Measurements from ENCODE around the gene PROSER1.
A peak's percentile ranks its signal among the peaks of the same experiment; 100 is the strongest.
"Not testable (repeated sequence)": the region's sequence is repeated elsewhere in the genome, so short reads cannot be mapped to it uniquely, and the experiment has no call there.

The PROSER1 gene

GRCh38 chr13:39037880-39038568 lies at the start of gene PROSER1, which contains the start of gene NHLRC3:
TSS of gene PROSER1 (minus strand) at chr13:39038089. CDS start at chr13:39037242, 847 bp downstream.
TSS of gene NHLRC3 (plus strand) at chr13:39038456. CDS start at chr13:39038640, 184 bp downstream.
- H3K27ac ChIP-seq = peak within 1 kb of the TSS; percentile 55 to 98 (median 88)
- peak within 1 kb of the TSS; percentile 53 to 98 (median 92) for H3K4me3 ChIP-seq

GRCh38 chr13:39086251-39086945 lies 48.5 kb upstream of the PROSER1 start:
- not testable (repeated sequence) for H3K27ac ChIP-seq, H3K4me3 ChIP-seq

- no peak overlapping the region for H3K27ac ChIP-seq
- H3K4me3 ChIP-seq = no peak overlapping the region
These were observed 36.1 kb upstream of the PROSER1 start for GRCh38 chr13:39073983-39074382.

- Histone ChIP-seq H3K4me3 (no peak overlapping the region), H3K27ac (no peak overlapping the region)
These were observed 35.0 kb upstream of the PROSER1 start for GRCh38 chr13:39072842-39073241.

- Histone ChIP-seq H3K27ac (no peak overlapping the region), H3K4me3 (no peak overlapping the region)
These were observed 24.1 kb upstream of the PROSER1 start for GRCh38 chr13:39062004-39062403.

GRCh38 chr13:39058040-39058439 lies 20.2 kb upstream of the PROSER1 start:
- Histone ChIP-seq H3K4me3 (no peak overlapping the region), H3K27ac (no peak overlapping the region)

GRCh38 chr13:39056018-39056417 lies 18.1 kb upstream of the PROSER1 start:
- Histone ChIP-seq H3K4me3 (no peak overlapping the region), H3K27ac (no peak overlapping the region)

- Histone ChIP-seq H3K27ac (no peak overlapping the region), H3K4me3 (no peak overlapping the region)
These were observed 16.2 kb upstream of the PROSER1 start for GRCh38 chr13:39054112-39054511.

GRCh38 chr13:39052944-39053343 lies 15.1 kb upstream of the PROSER1 start:
- Histone ChIP-seq H3K27ac (no peak overlapping the region), H3K4me3 (no peak overlapping the region)

GRCh38 chr13:39051157-39051556 lies 13.3 kb upstream of the PROSER1 start:
- H3K27ac ChIP-seq = no peak overlapping the region
- no peak overlapping the region for H3K4me3 ChIP-seq

GRCh38 chr13:39049274-39049673 lies 11.4 kb upstream of the PROSER1 start:
- no peak overlapping the region for H3K27ac ChIP-seq
- H3K4me3 ChIP-seq = no peak overlapping the region

GRCh38 chr13:39048806-39049205 lies 10.9 kb upstream of the PROSER1 start:
- H3K27ac ChIP-seq = no peak overlapping the region
- H3K4me3 ChIP-seq = no peak overlapping the region

- Histone ChIP-seq H3K4me3 (no peak overlapping the region), H3K27ac (peak overlapping the region in 1 of 21 experiments; percentile 9)
These were observed 9.7 kb upstream of the PROSER1 start for GRCh38 chr13:39047560-39047959.

- H3K4me3 ChIP-seq = no peak overlapping the region
- no peak overlapping the region for H3K27ac ChIP-seq
These were observed 6.6 kb upstream of the PROSER1 start for GRCh38 chr13:39044536-39044935.

- H3K27ac ChIP-seq = peak overlapping the region in 3 of 21 experiments; percentile 17 to 59 (median 37)
- H3K4me3 ChIP-seq = no peak overlapping the region
These were observed 2.3 kb upstream of the PROSER1 start for GRCh38 chr13:39040206-39040605.

GRCh38 chr13:39039041-39039440 lies 1.2 kb upstream of the PROSER1 start:
- peak overlapping the region in 20 of 21 experiments; percentile 75 to 98 (median 88) for H3K27ac ChIP-seq
- H3K4me3 ChIP-seq = peak overlapping the region; percentile 53 to 98 (median 92)

- H3K27ac ChIP-seq = peak overlapping the region; percentile 47 to 98 (median 88)
These were observed 711 bp upstream of the PROSER1 start for GRCh38 chr13:39038569-39039030.

GRCh38 chr13:39037410-39037879 lies 444 bp downstream of the PROSER1 start:
- Histone ChIP-seq H3K27ac (peak overlapping the region; percentile 55 to 98 (median 88)), H3K4me3 (peak overlapping the region; percentile 53 to 98 (median 92))

More at GRCh38 chr13:39038569-39039030, 711 bp upstream of the PROSER1 start:
- H3K4me3 ChIP-seq = peak overlapping the region; percentile 53 to 98 (median 92)

- peak overlapping the region; percentile 53 to 98 (median 92) for H3K4me3 ChIP-seq
- H3K27ac ChIP-seq = peak overlapping the region in 4 of 21 experiments; percentile 3 to 95 (median 90)
These were observed 1.7 kb downstream of the PROSER1 start for GRCh38 chr13:39036212-39036611.

GRCh38 chr13:39035799-39036198 lies 2.1 kb downstream of the PROSER1 start:
- Histone ChIP-seq H3K4me3 (peak overlapping the region in 6 of 7 experiments; percentile 53 to 95 (median 91)), H3K27ac (peak overlapping the region in 2 of 21 experiments; percentile 88 to 92)

Data from skin epidermis (tissue), 12 donors.